Measurements from ENCODE around the gene PRDM16. TPM values are rescaled to one million over a fixed set of nuclear protein-coding genes. Genes with fewer than 3 reads are reported as not detected.

PRDM16 gene
- total RNA-seq, 1 experiment from 2014 or later: 0.17 TPM

DNA sequence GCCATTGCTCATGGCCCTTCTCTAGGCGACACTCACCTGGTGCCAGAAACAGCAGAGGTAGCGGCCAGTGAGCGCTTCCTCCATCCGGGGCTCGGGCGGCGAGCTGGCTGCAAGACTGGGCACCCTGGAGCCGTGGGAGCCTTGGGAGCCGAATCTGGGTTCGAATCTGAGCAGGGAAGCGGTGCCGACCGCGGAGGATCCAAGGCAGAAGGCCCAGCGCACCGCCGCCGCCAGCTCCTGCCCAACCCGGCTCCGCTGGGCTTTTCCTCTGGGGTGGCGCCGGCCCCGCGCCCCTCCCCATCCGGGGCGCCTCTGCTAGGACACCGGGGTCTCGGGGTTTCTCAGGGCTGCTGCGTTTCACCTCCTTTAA, 1.7 kb upstream of the PRDM16 start:
- no peak for DNase-seq
- Histone ChIP-seq H2AFZ (ENCODE audit: low read length) (no peak overlapping the region), H3K4me2 (ENCODE audit: insufficient read depth, insufficient read length, low read length) (peak overlapping the region; percentile 29), H4K5ac (ENCODE audit: insufficient read length, low read depth, low read length) (no peak overlapping the region), H3K27me3 (ENCODE audit: insufficient read depth, low read length) (peaks cover 79% of the 10 kb centered on the region), H3K23me2 (ENCODE audit: insufficient read length, low read depth, low read length, poor library complexity, severe bottlenecking) (peaks cover 15% of the 10 kb centered on the region), H2BK5ac (ENCODE audit: insufficient read length, low read length) (no peak overlapping the region), H3K9ac (ENCODE audit: extremely low read depth, insufficient read length, low read length) (no peak overlapping the region), H2BK20ac (ENCODE audit: low read depth, low read length, poor library complexity, severe bottlenecking) (no peak overlapping the region), H3K79me1 (ENCODE audit: insufficient read depth, low read depth, low read length, poor library complexity, severe bottlenecking) (no peaks in the 10 kb centered on the region), H3K4me1 (ENCODE audit: insufficient read depth, low read length) (peaks cover 1% of the 10 kb centered on the region; the same call in 1 of the 2 replicates), H3K79me2 (ENCODE audit: insufficient read depth, low read length) (no peaks in the 10 kb centered on the region), H3T11ph (ENCODE audit: low read length) (no peak overlapping the region), H2BK12ac (ENCODE audit: insufficient read length, low read depth, low read length) (no peak overlapping the region), H3K23ac (ENCODE audit: insufficient read length, low read depth, low read length) (no peak overlapping the region), H2BK120ac (ENCODE audit: low read depth, low read length, poor library complexity, severe bottlenecking) (no peak overlapping the region), H3K4ac (ENCODE audit: low read depth, low read length) (no peak overlapping the region), H4K8ac (replicated peaks; ENCODE audit: insufficient read length, low read depth, low read length) (no peak overlapping the region), H3K14ac (ENCODE audit: insufficient read depth, low read length) (no peak overlapping the region; the same call in 1 of the 2 replicates), H2BK15ac (ENCODE audit: low read depth, low read length) (no peak overlapping the region), H2AK5ac (ENCODE audit: insufficient read length, low read length) (no peak overlapping the region), H3K56ac (ENCODE audit: insufficient read length, low read depth, low read length) (no peak overlapping the region), H4K91ac (ENCODE audit: insufficient read length, low read depth, low read length) (no peak overlapping the region), H3K18ac (ENCODE audit: insufficient read length, low read depth, low read length) (no peak overlapping the region), H4K20me1 (ENCODE audit: control insufficient read depth, insufficient read depth, insufficient read length) (no peaks in the 10 kb centered on the region), H3K27ac (ENCODE audit: insufficient read length, low read depth, low read length) (no peak overlapping the region), H3K9me3 (ENCODE audit: control insufficient read depth, low read depth, low read length) (no peaks in the 10 kb centered on the region)
- TF ChIP-seq, protein P1, sequence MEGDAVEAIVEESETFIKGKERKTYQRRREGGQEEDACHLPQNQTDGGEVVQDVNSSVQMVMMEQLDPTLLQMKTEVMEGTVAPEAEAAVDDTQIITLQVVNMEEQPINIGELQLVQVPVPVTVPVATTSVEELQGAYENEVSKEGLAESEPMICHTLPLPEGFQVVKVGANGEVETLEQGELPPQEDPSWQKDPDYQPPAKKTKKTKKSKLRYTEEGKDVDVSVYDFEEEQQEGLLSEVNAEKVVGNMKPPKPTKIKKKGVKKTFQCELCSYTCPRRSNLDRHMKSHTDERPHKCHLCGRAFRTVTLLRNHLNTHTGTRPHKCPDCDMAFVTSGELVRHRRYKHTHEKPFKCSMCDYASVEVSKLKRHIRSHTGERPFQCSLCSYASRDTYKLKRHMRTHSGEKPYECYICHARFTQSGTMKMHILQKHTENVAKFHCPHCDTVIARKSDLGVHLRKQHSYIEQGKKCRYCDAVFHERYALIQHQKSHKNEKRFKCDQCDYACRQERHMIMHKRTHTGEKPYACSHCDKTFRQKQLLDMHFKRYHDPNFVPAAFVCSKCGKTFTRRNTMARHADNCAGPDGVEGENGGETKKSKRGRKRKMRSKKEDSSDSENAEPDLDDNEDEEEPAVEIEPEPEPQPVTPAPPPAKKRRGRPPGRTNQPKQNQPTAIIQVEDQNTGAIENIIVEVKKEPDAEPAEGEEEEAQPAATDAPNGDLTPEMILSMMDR (conservative IDR thresholded peaks at IDR 0.05): no peak
- Mint-ChIP-seq H3K9me3 (no peaks in the 10 kb centered on the region), H3K27me3 (ENCODE audit: low read depth) (peaks cover 86% of the 10 kb centered on the region), H3K27ac (no peak overlapping the region), H3K4me1 (peaks cover 6 to 23% of the 10 kb centered on the region in 2 experiments), H3K36me3 (ENCODE audit: insufficient read depth in 1 of 3, low read depth in 3 of 3) (no peaks in the 10 kb centered on the region), H3K4me3 (peak overlapping the region in 1 of 2 experiments; percentile 68; a peak in 2 of 5 replicates)
- no CpG with 5 or more reads among the region's 29 CpGs for WGBS (ENCODE audit: extremely low coverage, insufficient read length, low lambda C conversion rate)

All from H9 (cell line).